DMS53 treated with DMSO at 0.1 percent for 48 hours (cell line): ENCODE measurements around the gene TMEM63C.

Experiments
- DNase-seq: peaks from one replicate; lab custom pipeline; 2025; ENCODE audit not compliant: unreplicated experiment; lab: John Stamatoyannopoulos, UW

Gene TMEM63C

GRCh38 chr14:77181603-77182437, at the start of gene TMEM63C:
Gene TMEM63C (plus strand): TSS chr14:77181798. CDS start chr14:77218814, 37,016 bp downstream.
- DNase-seq = peak; percentile 90

- DNase-seq = no peak
These were observed 49.6 kb upstream of the TMEM63C start for GRCh38 chr14:77131871-77132486.

- no peak for DNase-seq
These were observed 47.8 kb upstream of the TMEM63C start for GRCh38 chr14:77133720-77134338.

GRCh38 chr14:77139022-77139421, 42.6 kb upstream of the TMEM63C start:
- no peak for DNase-seq

- DNase-seq = peak; percentile 41
These were observed 41.8 kb upstream of the TMEM63C start for GRCh38 chr14:77139540-77140358.

- DNase-seq = no peak
These were observed 41.0 kb upstream of the TMEM63C start for GRCh38 chr14:77140359-77141213.

- no peak for DNase-seq
These were observed 40.2 kb upstream of the TMEM63C start, which contains the start of gene ZDHHC22 for GRCh38 chr14:77141214-77142004. Gene ZDHHC22 (minus strand): TSS chr14:77141791. CDS start chr14:77139738, 2,053 bp downstream.

GRCh38 chr14:77142005-77142800, 39.4 kb upstream of the TMEM63C start:
- no peak for DNase-seq

- no peak for DNase-seq
These were observed 38.5 kb upstream of the TMEM63C start for GRCh38 chr14:77143071-77143470.

GRCh38 chr14:77144412-77145115, 37.0 kb upstream of the TMEM63C start:
- DNase-seq = no peak

GRCh38 chr14:77145975-77146740, 35.4 kb upstream of the TMEM63C start:
- no peak for DNase-seq

- DNase-seq = peak; percentile 16
These were observed 32.9 kb upstream of the TMEM63C start for GRCh38 chr14:77148510-77149231.

GRCh38 chr14:77151245-77151644, 30.4 kb upstream of the TMEM63C start:
- no peak for DNase-seq

GRCh38 chr14:77151918-77152588, 29.5 kb upstream of the TMEM63C start:
- peak; percentile 57 for DNase-seq

- no peak for DNase-seq
These were observed 27.8 kb upstream of the TMEM63C start for GRCh38 chr14:77153802-77154201.

GRCh38 chr14:77154421-77154820, 27.2 kb upstream of the TMEM63C start:
- no peak for DNase-seq
